ENCODE results near the gene MRGPRF.

MRGPRF gene

DNA sequence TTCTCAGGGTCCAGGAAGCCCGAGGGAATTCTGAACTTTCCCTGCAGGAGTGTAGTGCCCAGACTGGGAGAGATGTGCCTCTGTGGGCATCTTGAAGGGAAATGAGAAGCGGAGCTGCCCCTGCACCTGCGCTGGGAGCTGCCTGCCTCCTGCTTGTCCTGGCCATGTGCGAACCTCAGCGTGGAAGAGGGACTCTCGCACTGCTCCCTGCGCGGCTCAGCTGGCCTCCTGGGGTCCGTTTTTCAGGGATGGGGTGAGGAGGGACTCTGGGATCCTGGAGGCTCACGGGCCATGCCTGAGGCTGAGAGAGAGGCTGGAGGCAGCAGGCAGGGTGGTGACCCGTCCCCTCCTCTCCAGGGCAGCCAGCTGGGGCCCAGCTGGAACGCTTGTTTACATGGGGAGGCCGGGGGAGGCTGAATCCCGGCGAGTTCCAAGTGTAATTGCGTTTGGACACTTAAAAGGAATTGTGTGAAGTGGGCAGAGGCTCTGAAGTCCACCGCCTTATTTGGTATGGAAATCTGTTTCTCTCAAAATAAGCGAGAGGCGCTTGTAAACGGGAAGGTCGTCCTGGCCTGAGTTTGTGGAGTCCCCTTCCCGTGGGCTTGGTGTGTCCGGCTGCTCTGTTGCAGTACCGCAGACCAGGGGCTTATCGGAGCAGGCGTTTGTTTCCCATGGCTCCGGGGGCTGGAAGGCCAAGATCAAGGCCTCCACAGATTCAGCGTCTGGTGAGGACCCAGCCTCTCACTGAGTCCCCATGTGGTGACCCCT lies 1.2 kb upstream of the MRGPRF start:
- DNase-seq (ENCODE audit: low spot score): no peak
- H3K27ac ChIP-seq: no peak overlapping the region

DNA sequence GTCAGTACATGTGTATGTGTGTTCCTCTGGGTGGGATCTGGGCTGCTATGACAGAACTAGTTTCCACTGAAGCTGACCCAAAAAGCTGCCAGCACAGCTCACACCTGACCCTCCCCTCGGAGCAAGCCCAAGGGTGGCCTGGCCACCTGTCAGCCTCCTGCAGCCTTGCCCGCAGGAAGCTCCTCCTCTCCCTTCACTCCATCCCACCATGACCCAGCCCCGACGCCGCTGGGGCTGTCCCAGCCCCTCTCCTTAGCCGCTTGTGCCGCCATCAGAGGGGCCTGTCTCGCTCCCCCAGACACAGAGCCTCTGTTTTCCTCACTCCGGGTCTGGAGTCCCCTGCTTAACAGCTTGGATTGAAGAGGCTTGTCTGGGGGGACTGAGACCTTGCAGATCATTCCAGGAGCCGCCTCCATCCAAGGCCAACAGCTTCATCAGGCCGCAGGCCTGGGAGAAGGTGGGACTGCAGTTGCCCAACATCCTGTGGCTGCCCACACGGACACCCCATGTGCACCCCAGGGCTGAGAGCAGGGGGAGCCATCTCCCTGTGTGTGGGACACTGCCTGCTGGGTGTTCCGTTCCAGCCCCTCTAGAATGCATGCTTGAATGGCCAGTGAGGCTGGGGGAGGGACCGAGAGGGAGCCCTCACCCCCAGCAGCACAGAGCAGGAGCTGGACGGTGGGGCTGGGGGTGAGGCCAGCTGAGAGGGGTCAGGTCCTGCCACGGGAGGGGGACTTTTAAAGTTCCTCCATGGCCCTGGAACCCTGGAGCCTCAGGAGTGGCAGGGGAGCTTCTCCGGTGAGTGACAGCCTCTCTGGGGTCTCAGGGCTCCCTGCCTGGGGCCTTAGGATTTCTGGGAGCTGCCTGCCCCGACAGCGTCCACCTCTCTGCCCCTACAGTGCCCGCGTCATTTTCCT lies 696 bp downstream of the MRGPRF start:
- ChIA-PET POLR2A (ENCODE audit: low non-redundant PET) (interaction anchor here (0.5 kb wide), 1 partner anchor 73 kb away, joined by 3 read pairs; no protein-coding TSS in a partner anchor), CTCF (interaction anchor here (0.6 to 1.1 kb wide), 2 partner anchors 15 to 26 kb away, joined by 3 to 4 read pairs; no protein-coding TSS in a partner anchor)
- no peak for DNase-seq (ENCODE audit: low spot score)
- peak overlapping the region; percentile 95 for H3K27ac ChIP-seq
- no peak for TF ChIP-seq CTCF (conservative IDR thresholded peaks at IDR 0.05; ENCODE audit: low read depth)

More for the DNA sequence above, 1.2 kb upstream of the MRGPRF start:
- POLR2A ChIA-PET (ENCODE audit: low non-redundant PET): no interaction called here
- TF ChIP-seq CTCF (conservative IDR thresholded peaks at IDR 0.05; ENCODE audit: low read depth): no peak
- CTCF ChIA-PET: interaction anchor here (0.5 kb wide), 1 partner anchor 657 kb away, joined by 3 read pairs; no protein-coding TSS in a partner anchor

DNA sequence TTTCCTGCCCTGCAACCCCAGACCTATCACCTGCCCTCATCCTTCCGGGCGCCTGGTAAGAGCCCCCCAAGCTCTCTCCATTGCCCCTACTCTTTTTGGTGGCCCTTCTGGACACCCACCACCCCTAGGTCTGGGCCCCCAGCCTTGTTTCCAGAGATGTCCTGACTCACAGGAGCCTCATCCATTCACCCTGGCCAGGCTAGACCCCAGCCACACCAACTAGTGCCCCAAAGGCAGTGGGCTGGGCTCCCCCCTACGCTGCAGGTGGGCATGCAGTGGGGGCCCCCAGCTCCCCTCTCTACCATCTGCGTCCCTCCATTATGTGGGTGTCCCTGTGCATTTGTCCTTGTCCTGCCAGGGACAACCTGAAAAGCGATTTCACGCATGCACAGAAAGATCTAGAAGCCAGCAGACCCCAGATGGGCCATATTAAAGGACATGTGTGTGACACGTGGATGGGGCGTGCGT lies 1.4 kb downstream of the MRGPRF start:
- no peak for DNase-seq (ENCODE audit: low spot score)
- ChIA-PET POLR2A (ENCODE audit: low non-redundant PET) (no interaction called here), CTCF (interaction anchor here (0.5 kb wide), 1 partner anchor 62 kb away, joined by 3 read pairs; no protein-coding TSS in a partner anchor)
- peak overlapping the region; percentile 95 for H3K27ac ChIP-seq
- no peak for TF ChIP-seq CTCF (conservative IDR thresholded peaks at IDR 0.05; ENCODE audit: low read depth)

DNA sequence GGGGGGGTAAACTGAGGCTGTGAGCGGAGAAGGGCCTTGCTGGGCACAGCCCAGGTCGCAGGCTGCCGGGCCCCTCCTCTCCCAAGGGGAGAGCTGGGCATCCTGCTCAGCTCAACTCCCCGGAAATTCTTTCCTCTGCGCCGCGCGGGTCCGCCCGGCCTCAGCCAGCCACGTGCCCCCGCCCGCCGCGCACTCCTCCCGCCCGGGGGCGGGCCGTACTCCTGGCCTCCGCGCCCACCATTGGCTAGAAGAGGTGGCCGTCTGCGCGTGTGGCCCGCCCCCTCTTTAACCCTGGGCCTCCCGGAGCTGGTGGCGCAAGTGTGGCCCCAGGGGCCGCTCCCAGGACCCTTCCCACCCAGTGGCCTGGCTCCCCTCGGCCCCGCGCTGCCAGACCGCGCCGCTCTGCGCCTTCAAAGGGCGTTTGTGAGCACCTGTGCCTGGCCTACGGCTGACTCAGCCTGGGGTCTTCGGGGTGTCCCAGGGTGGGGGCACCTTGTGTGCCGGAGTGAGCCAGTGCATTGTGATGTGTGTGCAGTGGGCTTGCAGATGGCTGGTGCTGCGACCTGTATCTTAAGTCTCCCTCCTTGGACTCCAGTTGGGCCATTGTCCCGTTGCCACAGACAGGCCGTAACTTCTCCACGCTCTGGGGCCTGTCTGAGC lies 2.0 kb downstream of the MRGPRF start:
- DNase-seq (ENCODE audit: low spot score): peak; percentile 73
- POLR2A ChIA-PET (ENCODE audit: low non-redundant PET): no interaction called here
- TF ChIP-seq CTCF (conservative IDR thresholded peaks at IDR 0.05; ENCODE audit: low read depth): no peak
- CTCF ChIA-PET: interaction anchor here (0.5 to 0.8 kb wide), 2 partner anchors 10 to 61 kb away, joined by 3 read pairs; no protein-coding TSS in a partner anchor
- peak overlapping the region; percentile 95 for H3K27ac ChIP-seq

GRCh38 chr11:69010361-69010891 lies 2.6 kb downstream of the MRGPRF start:
- POLR2A ChIA-PET (ENCODE audit: low non-redundant PET): no interaction called here
- no peak for TF ChIP-seq CTCF (conservative IDR thresholded peaks at IDR 0.05; ENCODE audit: low read depth)
- H3K27ac ChIP-seq: peak overlapping the region; percentile 95
- DNase-seq (ENCODE audit: low spot score): peak; percentile 24
- CTCF ChIA-PET: interaction anchor here (0.8 kb wide), 1 partner anchor 10 kb away, joined by 3 read pairs; no protein-coding TSS in a partner anchor
